DMS53 treated with DMSO at 0.1 percent for 48 hours (cell line): ENCODE data around the gene MLH1.

Source experiments
- DNase-seq: peaks from one replicate; lab custom pipeline; 2025; ENCODE audit not compliant: unreplicated experiment; lab: John Stamatoyannopoulos, UW

Gene MLH1

DNA sequence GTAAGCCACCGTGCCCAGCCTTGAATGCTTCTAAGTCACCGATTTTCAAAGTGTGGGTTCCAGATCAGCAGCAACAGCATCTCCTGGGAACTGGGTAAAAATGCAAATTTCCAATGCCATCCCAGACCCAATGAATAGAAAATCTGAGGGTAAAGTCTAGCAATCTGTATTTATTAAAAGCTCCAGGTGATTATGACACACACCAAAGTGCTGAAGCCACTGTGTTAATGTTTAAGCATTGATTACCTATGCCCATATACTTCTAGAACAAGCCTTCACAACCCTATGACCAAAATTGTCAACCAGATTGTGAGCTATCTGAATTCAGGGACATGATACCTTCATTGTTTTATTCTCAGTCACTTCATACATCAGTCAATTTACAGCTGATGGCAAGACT lies 94.6 kb downstream of the MLH1 start:
- no peak for DNase-seq

DNA sequence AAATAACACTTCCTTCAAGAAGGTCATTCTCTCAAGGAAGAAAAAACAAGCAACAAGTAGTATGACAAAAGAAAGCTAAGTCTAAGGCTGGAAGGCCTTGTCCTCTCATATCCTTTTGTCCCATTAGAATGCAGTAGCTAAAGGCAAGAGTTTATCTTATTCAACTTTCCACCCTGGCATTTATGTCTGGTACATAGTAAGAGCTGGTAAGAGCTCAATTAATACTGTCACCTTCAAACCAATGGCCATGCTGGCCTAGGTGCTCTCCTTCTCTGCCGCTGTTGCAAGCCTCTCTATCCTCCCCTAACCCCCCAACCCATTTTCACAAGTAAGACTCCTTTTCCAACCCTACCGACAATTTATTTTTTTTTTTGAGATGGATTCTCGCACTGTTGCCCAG lies 99.2 kb downstream of the MLH1 start:
- no peak for DNase-seq

DNA sequence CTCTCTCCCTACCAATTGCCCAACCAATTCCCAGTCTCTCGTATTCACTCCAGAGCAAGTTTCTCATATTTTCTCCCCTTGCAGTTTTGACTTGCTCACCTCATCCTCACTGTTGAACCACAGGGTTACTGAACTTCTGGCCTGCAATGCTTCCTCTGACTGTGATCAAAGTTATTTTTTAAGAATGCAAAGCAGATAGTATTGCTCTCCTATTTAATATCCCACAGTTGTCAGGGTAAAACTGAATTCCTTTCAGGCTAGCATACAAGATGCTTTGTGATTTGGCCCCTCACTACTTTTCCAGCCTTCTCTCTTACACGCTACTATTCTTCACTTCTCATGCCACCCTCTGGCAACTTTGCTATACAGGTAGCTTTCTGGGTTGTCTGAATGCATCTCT lies 100.2 kb downstream of the MLH1 start:
- no peak for DNase-seq

DNA sequence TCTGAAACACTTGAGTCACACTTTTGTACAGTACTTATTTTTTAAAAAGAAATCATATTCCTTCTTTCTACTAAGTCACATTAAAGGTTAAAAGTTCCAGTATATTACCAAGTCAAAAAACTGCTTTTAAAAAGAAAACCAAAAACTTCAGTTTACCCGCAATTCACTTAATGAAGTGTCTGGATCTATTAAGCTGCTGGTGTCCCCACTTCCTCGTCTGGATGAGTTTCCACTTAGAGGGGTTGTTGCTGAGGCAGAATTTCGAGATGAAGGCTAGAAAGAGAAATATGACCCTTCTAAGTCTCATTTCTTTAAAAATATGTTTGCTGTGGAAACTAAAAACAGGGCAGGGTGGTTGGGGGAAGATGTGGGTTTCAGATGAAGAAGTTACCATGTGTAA lies 101.3 kb downstream of the MLH1 start:
- DNase-seq: no peak

DNA sequence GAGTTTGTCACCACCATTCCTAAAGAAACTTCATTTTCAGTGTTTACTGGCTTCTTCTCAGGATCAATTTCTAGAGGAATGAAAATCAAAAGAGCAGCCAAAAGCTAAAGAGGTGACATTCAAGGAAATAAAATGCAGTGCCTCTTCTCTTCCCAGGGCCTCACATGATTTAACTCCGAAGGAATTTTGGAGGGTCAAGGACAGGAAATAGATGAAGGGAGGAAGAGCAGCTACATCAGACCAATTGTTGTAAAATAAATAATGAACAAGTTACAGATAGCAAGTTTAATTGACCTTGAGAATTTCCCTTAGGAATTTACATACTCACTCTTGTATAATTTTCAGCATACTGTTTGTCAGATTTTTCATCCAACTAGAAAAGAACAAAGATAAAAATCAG lies 103.0 kb downstream of the MLH1 start:
- no peak for DNase-seq

DNA sequence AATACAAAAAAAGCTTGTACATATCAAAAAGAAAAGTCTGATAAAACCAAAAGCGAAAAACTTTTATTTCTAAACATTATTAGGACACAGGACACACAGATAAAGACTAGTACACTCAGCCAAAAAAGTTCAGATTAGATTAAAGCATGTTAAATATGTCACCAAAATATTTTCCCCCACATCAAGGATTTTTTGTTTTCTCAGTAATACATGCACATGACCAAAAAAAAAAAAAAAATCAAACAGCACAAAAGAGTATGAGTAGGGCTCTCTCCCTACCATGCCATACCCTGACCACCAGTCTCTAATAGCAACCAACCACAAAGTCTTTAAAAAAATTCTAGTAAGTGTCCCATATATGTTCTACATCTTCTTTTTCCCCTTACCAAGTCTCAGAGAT lies 103.7 kb downstream of the MLH1 start:
- DNase-seq: no peak

DNA sequence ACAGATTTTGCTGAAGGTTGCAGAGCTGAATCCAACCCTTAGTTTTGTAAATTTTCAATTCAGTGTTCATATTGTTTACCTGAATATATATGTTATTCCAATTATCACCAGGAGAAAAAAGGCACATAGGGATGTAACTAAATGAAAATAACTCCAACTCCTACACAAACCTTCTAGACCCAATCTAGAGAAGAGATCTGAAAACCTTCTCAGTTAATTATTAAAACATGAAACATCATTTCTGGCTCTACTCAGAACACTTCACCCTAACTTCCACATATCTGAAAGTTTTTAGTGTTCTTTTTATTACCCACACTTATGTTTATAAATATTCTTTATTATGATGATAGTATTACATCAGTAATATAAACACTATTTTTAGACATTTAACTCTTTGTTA lies 104.5 kb downstream of the MLH1 start:
- DNase-seq: no peak

DNA sequence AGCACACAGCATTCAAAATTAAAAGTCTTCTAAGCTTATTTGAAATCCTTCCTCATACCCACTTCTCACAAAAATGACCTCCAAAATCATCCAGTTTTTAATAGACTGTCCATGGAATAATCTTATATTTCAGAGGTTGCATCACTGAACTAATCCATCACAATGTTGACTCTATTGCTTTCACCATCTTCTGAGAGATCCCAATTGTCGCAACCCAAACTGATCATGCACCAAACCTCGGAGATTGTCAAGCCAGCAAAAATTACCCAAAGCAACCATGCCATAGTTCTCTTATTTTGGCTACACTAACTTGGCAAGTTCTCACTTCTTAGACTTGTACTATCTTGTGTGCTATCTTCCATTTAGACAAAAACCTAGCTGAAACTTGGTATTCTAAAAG lies 105.6 kb downstream of the MLH1 start:
- no peak for DNase-seq

DNA sequence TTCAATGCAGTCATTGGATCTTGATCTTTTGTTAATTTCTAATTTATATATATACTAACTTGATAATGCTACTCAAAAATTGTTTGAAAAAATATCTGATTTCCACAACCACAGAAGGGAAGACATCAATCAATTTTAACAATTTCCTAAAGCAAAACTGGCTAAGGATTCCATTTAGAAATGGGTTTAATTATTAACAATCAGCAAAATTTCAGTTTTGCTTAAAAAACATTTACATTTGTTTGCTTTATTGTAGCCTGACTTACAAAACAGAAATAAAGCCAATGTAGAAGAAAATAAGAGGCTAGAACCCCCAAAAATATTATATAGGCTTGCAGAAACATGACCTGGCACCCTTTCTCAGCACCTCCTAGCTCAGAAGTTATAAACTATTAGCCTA lies 106.2 kb downstream of the MLH1 start:
- no peak for DNase-seq

DNA sequence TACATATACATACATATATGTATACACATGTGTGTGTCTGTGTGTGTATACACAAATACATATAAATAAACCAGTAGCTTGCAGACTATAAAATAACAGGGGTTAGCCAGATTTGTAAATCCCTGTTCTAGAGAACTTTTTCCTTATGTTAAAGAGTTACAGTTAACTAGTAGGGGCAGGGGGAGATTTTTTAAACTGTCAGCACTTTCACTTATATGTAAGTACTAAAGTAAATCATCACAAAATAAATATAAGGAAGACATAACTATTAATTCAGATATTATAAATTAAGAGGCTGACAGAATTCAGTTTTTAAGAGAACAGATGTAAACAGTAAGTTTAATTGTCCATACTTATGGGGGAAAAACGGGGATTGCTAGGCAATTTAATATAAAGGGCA lies 107.1 kb downstream of the MLH1 start:
- no peak for DNase-seq
